Central memory CD8-positive, alpha-beta T cell (primary cell): ENCODE data around the gene ZNF750.
A peak's percentile ranks its signal among the peaks of the same experiment; 100 is the strongest.
"Not testable (repeated sequence)": the region's sequence is repeated elsewhere in the genome, so short reads cannot be mapped to it uniquely, and the experiment has no call there.

ENCODE experiments used
- ATAC-seq: fragments of 150-1000 bp; cut with Tn5 transposase; replicated peaks from 2 replicates; pipeline ENCODE4 v1.10.0; 2022; ENCODE audit warnings: mild to moderate bottlenecking, moderate FRiP score, moderate number of reproducible peaks; ENCODE audit not compliant: poor library complexity, severe bottlenecking; ENCODE audit errors: extremely low read depth
- DNase-seq, 2 donors: peaks; one replicate each; pipeline ENCODE4 v3.0.0; 2021; ENCODE audit warnings: low spot score in 2 of 2
- H3K27ac Mint-ChIP-seq: one replicate; pipeline ENCODE4 v1.8.0; 2022; ENCODE audit warnings: low read depth, mild to moderate bottlenecking, moderate library complexity, mixed read lengths
- H3K27me3 Mint-ChIP-seq: one replicate; pipeline ENCODE4 v1.8.0; 2022; ENCODE audit warnings: mixed read lengths
- H3K36me3 Mint-ChIP-seq: one replicate; pipeline ENCODE4 v1.8.0; 2022; ENCODE audit warnings: mild to moderate bottlenecking, moderate library complexity, mixed read lengths; ENCODE audit not compliant: insufficient read depth
- H3K4me1 Mint-ChIP-seq: one replicate; pipeline ENCODE4 v1.8.0; 2022; ENCODE audit warnings: mixed read lengths
- H3K4me3 Mint-ChIP-seq: one replicate; pipeline ENCODE4 v1.8.0; 2022; ENCODE audit warnings: mild to moderate bottlenecking, moderate library complexity, mixed read lengths
- H3K9me3 Mint-ChIP-seq: one replicate; pipeline ENCODE4 v1.8.0; 2022; ENCODE audit warnings: mixed read lengths

ZNF750 gene

GRCh38 chr17:82794781-82795482, 44.9 kb downstream of the ZNF750 start:
- H3K36me3 Mint-ChIP-seq: peaks cover 14% of the 10 kb centered on the region
- no peaks in the 10 kb centered on the region for H3K9me3 Mint-ChIP-seq
- no peak overlapping the region for H3K4me3 Mint-ChIP-seq
- ATAC-seq (no peak), DNase-seq (no peak)
- H3K27ac Mint-ChIP-seq: no peak overlapping the region
- H3K27me3 Mint-ChIP-seq: no peaks in the 10 kb centered on the region
- H3K4me1 Mint-ChIP-seq: peaks cover 8% of the 10 kb centered on the region

- H3K4me1 Mint-ChIP-seq: peaks cover 12% of the 10 kb centered on the region
- DNase-seq (no peak), ATAC-seq (no peak)
- peaks cover 10% of the 10 kb centered on the region for H3K36me3 Mint-ChIP-seq
- no peaks in the 10 kb centered on the region for H3K27me3 Mint-ChIP-seq
- H3K27ac Mint-ChIP-seq: no peak overlapping the region
- H3K4me3 Mint-ChIP-seq: no peak overlapping the region
- H3K9me3 Mint-ChIP-seq: no peaks in the 10 kb centered on the region
These were observed 45.7 kb downstream of the ZNF750 start for GRCh38 chr17:82793974-82794630.

GRCh38 chr17:82791532-82791931, 48.3 kb downstream of the ZNF750 start:
- ATAC-seq (no peak), DNase-seq (no peak)
- H3K36me3 Mint-ChIP-seq: peaks cover under 1% of the 10 kb centered on the region
- H3K27me3 Mint-ChIP-seq: no peaks in the 10 kb centered on the region
- peaks cover 17% of the 10 kb centered on the region for H3K4me1 Mint-ChIP-seq
- H3K9me3 Mint-ChIP-seq: no peaks in the 10 kb centered on the region
- H3K27ac Mint-ChIP-seq: no peak overlapping the region
- no peak overlapping the region for H3K4me3 Mint-ChIP-seq

DNA sequence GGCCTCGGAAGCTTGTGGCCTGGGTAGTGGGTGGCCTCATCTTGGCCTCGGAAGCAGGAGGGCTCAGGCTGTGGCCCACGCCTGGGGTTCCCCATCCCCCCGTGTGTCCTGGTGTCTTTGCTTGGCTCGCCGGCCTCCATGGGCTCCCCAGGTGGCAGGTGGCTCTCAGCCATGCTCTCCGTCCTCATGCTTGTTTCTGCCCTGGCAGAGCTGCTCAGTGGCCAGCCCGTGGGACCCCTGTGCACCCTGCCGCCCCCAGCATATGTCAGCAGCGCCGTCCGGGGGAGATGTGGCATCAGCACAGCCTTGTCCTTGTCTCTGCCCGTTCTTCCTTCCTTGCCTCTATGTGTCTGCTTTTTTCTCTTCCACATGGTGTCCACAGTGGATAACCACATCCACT, 49.4 kb downstream of the ZNF750 start:
- Mint-ChIP-seq H3K9me3 (no peaks in the 10 kb centered on the region), H3K27me3 (no peaks in the 10 kb centered on the region), H3K27ac (peak overlapping the region; percentile 47), H3K4me1 (peaks cover 17% of the 10 kb centered on the region), H3K4me3 (no peak overlapping the region), H3K36me3 (no peaks in the 10 kb centered on the region)
- DNase-seq (no peak), ATAC-seq (no peak)

DNA sequence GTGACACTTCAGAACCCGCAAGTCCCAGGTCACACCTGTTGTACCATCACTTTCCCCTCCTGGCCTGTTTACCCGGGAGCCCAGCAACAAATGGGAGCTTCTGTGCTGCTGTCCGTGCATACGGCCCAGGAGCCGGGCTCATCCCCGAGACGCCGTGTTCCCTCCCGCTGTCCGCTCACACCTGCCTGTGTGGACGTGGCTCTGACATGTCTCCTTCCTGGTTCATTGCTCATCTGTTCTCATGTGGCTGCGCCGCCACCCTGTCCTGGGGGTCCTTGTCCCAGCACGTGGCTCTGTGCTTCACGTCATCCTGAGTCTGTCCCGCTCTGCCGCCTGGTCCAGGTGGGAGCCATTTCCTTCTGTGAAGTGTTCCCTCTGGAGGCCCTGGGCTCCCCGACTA, 50.0 kb downstream of the ZNF750 start:
- no peak overlapping the region for H3K4me3 Mint-ChIP-seq
- H3K9me3 Mint-ChIP-seq: no peaks in the 10 kb centered on the region
- no peak for DNase-seq
- H3K27ac Mint-ChIP-seq: no peak overlapping the region
- no peaks in the 10 kb centered on the region for H3K36me3 Mint-ChIP-seq
- H3K27me3 Mint-ChIP-seq: no peaks in the 10 kb centered on the region
- H3K4me1 Mint-ChIP-seq: peaks cover 17% of the 10 kb centered on the region
- ATAC-seq: no peak

DNA sequence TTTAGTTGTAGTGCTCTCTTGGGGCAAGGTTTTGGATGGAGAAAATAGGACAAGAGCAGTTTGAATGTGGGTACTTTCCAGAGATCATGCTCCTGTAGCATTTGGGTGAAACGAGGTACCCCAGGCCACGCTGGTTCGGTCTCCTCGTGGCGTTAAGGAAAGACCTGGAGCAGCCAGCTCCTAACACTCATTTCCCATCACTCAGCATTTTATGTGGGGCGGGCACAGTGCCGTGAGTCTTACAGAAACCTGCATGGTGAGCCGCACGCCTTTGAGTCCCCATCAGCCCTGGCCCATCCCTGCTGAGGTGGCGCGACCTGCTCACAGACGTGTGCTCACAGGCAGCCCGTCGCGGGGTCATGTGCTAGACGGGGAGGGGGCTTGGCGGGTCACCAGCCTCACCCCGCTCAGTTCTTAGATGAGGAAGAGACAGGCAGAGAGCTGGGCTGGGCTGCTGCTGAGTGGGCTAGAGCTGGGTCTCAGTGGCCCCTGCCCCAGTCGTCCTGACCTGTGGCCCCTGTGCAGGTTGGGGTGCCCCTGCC, 50.7 kb downstream of the ZNF750 start:
- ATAC-seq: no peak

DNA sequence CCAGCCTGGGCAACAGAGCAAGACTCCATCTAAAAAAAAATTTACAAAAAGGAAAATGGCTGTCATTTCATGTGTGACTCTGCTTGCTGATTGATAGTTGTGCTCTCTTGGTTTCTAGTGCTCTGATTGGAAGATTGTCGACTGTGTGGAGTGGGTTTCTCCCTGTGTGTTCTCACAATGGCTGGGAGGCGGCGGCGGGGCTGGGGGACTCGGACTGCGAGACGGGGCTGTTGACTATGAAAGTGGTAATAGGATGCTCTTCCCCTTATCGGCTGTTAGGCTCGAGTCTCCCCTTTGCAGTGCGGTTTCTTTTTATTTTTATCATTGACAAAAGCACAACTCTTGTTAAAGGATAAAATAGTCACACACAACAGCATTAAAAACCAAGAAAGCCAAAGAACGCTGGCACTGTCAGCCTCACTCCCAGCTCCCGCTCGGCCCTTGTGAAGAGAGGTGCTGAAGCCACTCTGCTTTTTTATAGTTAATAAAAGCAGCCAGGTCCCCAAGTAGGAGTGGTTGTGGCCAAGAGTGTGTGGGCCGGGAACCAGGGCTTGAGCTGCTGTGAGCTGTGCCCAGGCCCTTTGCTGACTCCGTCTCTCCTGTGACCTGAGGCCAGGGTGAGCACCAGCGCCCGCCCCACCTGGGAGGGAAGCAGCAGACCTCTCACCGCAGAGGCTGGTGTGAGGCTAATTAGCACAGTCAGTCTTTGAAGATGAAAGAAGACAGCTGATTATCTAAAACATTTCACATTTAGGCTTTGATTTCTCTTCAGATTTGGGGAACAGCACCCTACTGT, 51.4 kb downstream of the ZNF750 start:
- H3K36me3 Mint-ChIP-seq: no peaks in the 10 kb centered on the region
- DNase-seq: no peak
- no peak for ATAC-seq
- H3K4me1 Mint-ChIP-seq: peaks cover 17% of the 10 kb centered on the region
- H3K27me3 Mint-ChIP-seq: no peaks in the 10 kb centered on the region
- H3K4me3 Mint-ChIP-seq: no peak overlapping the region
- no peaks in the 10 kb centered on the region for H3K9me3 Mint-ChIP-seq
- no peak overlapping the region for H3K27ac Mint-ChIP-seq

More for the DNA sequence above, 50.7 kb downstream of the ZNF750 start:
- Mint-ChIP-seq H3K4me1 (peaks cover 17% of the 10 kb centered on the region), H3K4me3 (no peak overlapping the region), H3K9me3 (no peaks in the 10 kb centered on the region), H3K27ac (no peak overlapping the region), H3K36me3 (no peaks in the 10 kb centered on the region), H3K27me3 (no peaks in the 10 kb centered on the region)
- no peak for DNase-seq

DNA sequence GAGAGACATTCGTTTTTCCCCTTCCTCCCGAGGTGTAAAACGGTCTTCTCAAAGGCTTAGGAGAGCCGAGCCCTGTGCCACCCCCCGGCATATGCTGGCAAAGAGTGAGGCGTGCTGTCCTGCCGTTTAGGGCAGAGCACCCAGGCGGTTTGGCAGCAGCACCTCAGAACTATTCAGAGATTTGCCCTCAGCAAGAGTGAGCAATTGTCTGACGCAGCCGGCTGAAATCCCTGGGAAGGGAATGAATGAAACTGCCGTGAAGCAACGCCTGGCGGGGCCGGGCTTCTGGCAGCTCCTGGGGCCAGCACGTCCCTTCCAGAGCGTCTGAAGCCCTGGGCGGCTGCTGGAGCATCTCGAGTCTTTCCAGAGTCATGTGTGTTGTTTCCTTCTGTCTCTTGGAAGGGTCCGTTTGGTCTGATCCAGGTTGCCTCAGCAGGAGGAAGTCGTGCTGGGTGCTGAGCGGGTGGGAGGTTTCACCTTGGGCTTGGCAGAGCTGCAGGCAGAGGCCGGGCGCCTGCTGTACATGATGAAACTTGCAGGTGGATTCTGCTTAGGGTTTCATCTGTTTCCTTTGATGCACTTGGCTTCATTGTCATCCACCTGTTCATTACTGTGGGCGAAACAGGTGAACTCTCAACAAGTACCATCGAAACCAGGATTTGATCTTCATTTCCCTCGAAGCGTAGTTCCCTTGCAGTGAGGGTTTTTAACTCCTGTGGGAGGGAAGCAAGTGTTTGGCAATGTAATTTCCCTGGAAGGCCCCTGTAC, 52.6 kb downstream of the ZNF750 start:
- no peak overlapping the region for H3K27ac Mint-ChIP-seq
- peaks cover 23% of the 10 kb centered on the region for H3K4me1 Mint-ChIP-seq
- H3K27me3 Mint-ChIP-seq: no peaks in the 10 kb centered on the region
- ATAC-seq (no peak), DNase-seq (no peak)
- no peaks in the 10 kb centered on the region for H3K9me3 Mint-ChIP-seq
- peaks cover 2% of the 10 kb centered on the region for H3K36me3 Mint-ChIP-seq
- no peak overlapping the region for H3K4me3 Mint-ChIP-seq

DNA sequence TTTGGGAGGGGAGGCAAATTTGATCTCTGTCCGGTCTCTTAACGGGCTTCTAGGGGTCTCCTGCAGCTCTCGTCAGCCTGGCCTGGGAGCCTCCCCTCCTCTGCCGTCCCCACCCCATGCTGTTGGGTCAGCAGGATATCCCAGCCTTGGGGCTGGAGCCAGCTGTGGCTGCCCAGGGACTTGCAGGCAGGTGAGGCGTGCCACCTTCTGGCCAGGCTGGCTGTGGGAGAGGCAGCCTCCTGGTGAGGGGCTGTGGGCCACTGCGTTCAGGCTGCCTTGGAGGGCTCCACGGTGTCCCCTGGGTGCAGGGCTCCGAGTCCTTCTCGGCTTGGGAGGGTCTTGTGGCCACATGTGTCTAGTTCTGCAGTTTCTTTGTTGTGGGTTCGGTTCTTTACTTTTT, 53.4 kb downstream of the ZNF750 start:
- no peak for DNase-seq
- ATAC-seq: no peak
- H3K36me3 Mint-ChIP-seq: peaks cover 2% of the 10 kb centered on the region
- peaks cover 23% of the 10 kb centered on the region for H3K4me1 Mint-ChIP-seq
- H3K27me3 Mint-ChIP-seq: no peaks in the 10 kb centered on the region
- H3K27ac Mint-ChIP-seq: no peak overlapping the region
- no peaks in the 10 kb centered on the region for H3K9me3 Mint-ChIP-seq
- no peak overlapping the region for H3K4me3 Mint-ChIP-seq

- H3K4me1 Mint-ChIP-seq: peaks cover 21% of the 10 kb centered on the region
- H3K27me3 Mint-ChIP-seq, H3K4me3 Mint-ChIP-seq, H3K27ac Mint-ChIP-seq, ATAC-seq, DNase-seq, H3K36me3 Mint-ChIP-seq, H3K9me3 Mint-ChIP-seq: not testable (repeated sequence)
These were observed 54.2 kb downstream of the ZNF750 start for GRCh38 chr17:82785581-82785980.

DNA sequence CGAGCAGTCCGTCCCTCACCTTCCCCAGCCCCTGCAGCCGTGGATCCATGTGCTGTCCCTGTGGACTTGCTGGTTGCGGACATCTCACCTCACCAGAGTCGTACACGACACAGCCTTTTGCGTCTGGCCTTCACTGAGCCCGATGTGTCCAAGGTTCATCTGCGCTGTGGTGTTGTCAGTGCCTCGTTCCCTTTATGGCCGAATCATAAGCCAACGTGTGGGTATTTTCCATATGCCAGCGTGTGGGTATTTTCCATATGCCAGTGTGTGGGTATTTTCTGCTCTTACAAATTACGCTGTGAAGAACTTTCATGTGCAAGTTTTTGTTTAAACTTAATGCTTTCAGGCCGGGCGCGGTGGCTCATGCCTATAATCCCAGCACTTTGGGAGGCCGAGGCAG, 56.3 kb downstream of the ZNF750 start:
- Mint-ChIP-seq H3K27me3 (no peaks in the 10 kb centered on the region), H3K27ac (no peak overlapping the region), H3K4me1 (peaks cover 16% of the 10 kb centered on the region), H3K4me3 (no peak overlapping the region), H3K36me3 (peaks cover 5% of the 10 kb centered on the region), H3K9me3 (no peaks in the 10 kb centered on the region)
- ATAC-seq: no peak
- DNase-seq: no peak

GRCh38 chr17:82782657-82783207, 57.1 kb downstream of the ZNF750 start:
- Mint-ChIP-seq H3K27me3 (no peaks in the 10 kb centered on the region), H3K27ac (peak overlapping the region; percentile 83), H3K9me3 (no peaks in the 10 kb centered on the region), H3K4me1 (peaks cover 11% of the 10 kb centered on the region), H3K36me3 (peaks cover 6% of the 10 kb centered on the region), H3K4me3 (no peak overlapping the region)
- ATAC-seq (no peak), DNase-seq (no peak)
